ENCODE measurements around the gene AKR1E2.
A peak's percentile ranks its signal among the peaks of the same experiment; 100 is the strongest.

The AKR1E2 gene

GRCh38 chr10:4839353-4839752 is 13.3 kb downstream of the AKR1E2 start:
- in situ Hi-C loops (cut with HindIII; ENCODE audit: low pct_ligation_motif_present, low sequenced_read_pairs): loop anchor here (25.0 kb wide), 1 partner anchor 548 kb away; no protein-coding TSS in a partner anchor
- Histone ChIP-seq H3K36me3 (replicated peaks) (no peaks in the 10 kb centered on the region), H3K27me3 (replicated peaks) (no peaks in the 10 kb centered on the region), H3K4me3 (ENCODE audit: low read depth, low read length) (no peak overlapping the region), H3K27ac (no peak overlapping the region)
- peak; percentile 6 for TF ChIP-seq CTCF (IDR thresholded peaks at IDR 0.05; ENCODE audit: low read depth, low read length, missing control alignments)
- no peak for DNase-seq

- Histone ChIP-seq H3K4me3 (ENCODE audit: low read depth, low read length) (no peak overlapping the region), H3K27me3 (replicated peaks) (no peaks in the 10 kb centered on the region), H3K36me3 (replicated peaks) (no peaks in the 10 kb centered on the region), H3K27ac (no peak overlapping the region)
- TF ChIP-seq CTCF (IDR thresholded peaks at IDR 0.05; ENCODE audit: low read depth, low read length, missing control alignments): no peak
- no peak for DNase-seq
- in situ Hi-C loops (cut with HindIII; ENCODE audit: low pct_ligation_motif_present, low sequenced_read_pairs): loop anchor here (25.0 kb wide), 1 partner anchor 547 kb away; no protein-coding TSS in a partner anchor
Measured at GRCh38 chr10:4840151-4840550, 14.1 kb downstream of the AKR1E2 start.

GRCh38 chr10:4843525-4844180 is 17.6 kb downstream of the AKR1E2 start:
- in situ Hi-C loops (cut with HindIII; ENCODE audit: low pct_ligation_motif_present, low sequenced_read_pairs): loop anchor here (25.0 kb wide), 1 partner anchor 544 kb away; no protein-coding TSS in a partner anchor
- no peak for TF ChIP-seq CTCF (IDR thresholded peaks at IDR 0.05; ENCODE audit: low read depth, low read length, missing control alignments)
- no peaks in the 10 kb centered on the region for H3K36me3 ChIP-seq (replicated peaks)
- no peaks in the 10 kb centered on the region for H3K27me3 ChIP-seq (replicated peaks)
- no peak overlapping the region for H3K27ac ChIP-seq
- no peak for DNase-seq
- H3K4me3 ChIP-seq (ENCODE audit: low read depth, low read length): no peak overlapping the region

- no peak overlapping the region for H3K27ac ChIP-seq
- no peaks in the 10 kb centered on the region for H3K27me3 ChIP-seq (replicated peaks)
- no peak for DNase-seq
- no peak for TF ChIP-seq CTCF (IDR thresholded peaks at IDR 0.05; ENCODE audit: low read depth, low read length, missing control alignments)
- no peak overlapping the region for H3K4me3 ChIP-seq (ENCODE audit: low read depth, low read length)
- no peaks in the 10 kb centered on the region for H3K36me3 ChIP-seq (replicated peaks)
- in situ Hi-C loops (cut with HindIII; ENCODE audit: low pct_ligation_motif_present, low sequenced_read_pairs): loop anchor here (25.0 kb wide), 1 partner anchor 542 kb away; no protein-coding TSS in a partner anchor
Measured at GRCh38 chr10:4844864-4845263, 18.9 kb downstream of the AKR1E2 start.

GRCh38 chr10:4845766-4846165 is 19.8 kb downstream of the AKR1E2 start:
- in situ Hi-C loops (cut with HindIII; ENCODE audit: low pct_ligation_motif_present, low sequenced_read_pairs): loop anchor here (25.0 kb wide), 1 partner anchor 542 kb away; no protein-coding TSS in a partner anchor
- no peak for DNase-seq
- no peak overlapping the region for H3K4me3 ChIP-seq (ENCODE audit: low read depth, low read length)
- H3K27me3 ChIP-seq (replicated peaks): no peaks in the 10 kb centered on the region
- no peak overlapping the region for H3K27ac ChIP-seq
- no peak for TF ChIP-seq CTCF (IDR thresholded peaks at IDR 0.05; ENCODE audit: low read depth, low read length, missing control alignments)
- H3K36me3 ChIP-seq (replicated peaks): no peaks in the 10 kb centered on the region
